ENCODE measurements around the gene FBRS. TPM values are rescaled to one million over a fixed set of nuclear protein-coding genes. Genes with fewer than 3 reads are reported as not detected.

FBRS gene
- total RNA-seq, 1 donor from 2014 or later: 28.7 TPM

- H3K36me3 ChIP-seq: peaks cover 0 to 38% of the 10 kb centered on the region in 2 donors
- no peak for DNase-seq (ENCODE audit: extremely low spot score in 2 of 2)
- peak overlapping the region; percentile 96 for H3K27ac ChIP-seq
- TF ChIP-seq POLR2A (IDR thresholded peaks at IDR 0.05) (no peak), CTCF (IDR thresholded peaks at IDR 0.05) (peak in 2 of 3 experiments; percentile 16 to 42), POLR2AphosphoS5 (IDR thresholded peaks at IDR 0.05; ENCODE audit: insufficient read depth in 1 of 2, low read depth in 1 of 2) (peak in 1 of 2 donors; percentile 11)
- H3K4me1 ChIP-seq: peaks cover 25% of the 10 kb centered on the region
- no peaks in the 10 kb centered on the region for H3K9me3 ChIP-seq
- H3K4me3 ChIP-seq: peak overlapping the region; percentile 87 to 97
- H3K27me3 ChIP-seq: no peaks in the 10 kb centered on the region
- intact Hi-C loops (cut with DNase I): no loop called here
These were observed 6.9 kb upstream of the FBRS start for GRCh38 chr16:30651124-30652004.

- H3K4me1 ChIP-seq: peaks cover 28% of the 10 kb centered on the region
- H3K4me3 ChIP-seq: peak overlapping the region; percentile 87 to 97
- H3K27me3 ChIP-seq: no peaks in the 10 kb centered on the region
- DNase-seq (ENCODE audit: extremely low spot score in 2 of 2): no peak
- intact Hi-C loops (cut with DNase I): no loop called here
- TF ChIP-seq POLR2AphosphoS5 (IDR thresholded peaks at IDR 0.05; ENCODE audit: insufficient read depth in 1 of 2, low read depth in 1 of 2) (no peak), CTCF (IDR thresholded peaks at IDR 0.05) (no peak), POLR2A (IDR thresholded peaks at IDR 0.05) (no peak)
- H3K27ac ChIP-seq: peak overlapping the region; percentile 96
- H3K36me3 ChIP-seq: peaks cover 0 to 38% of the 10 kb centered on the region in 2 donors
- no peaks in the 10 kb centered on the region for H3K9me3 ChIP-seq
These were observed 6.3 kb upstream of the FBRS start for GRCh38 chr16:30652005-30652296.

- no peak for TF ChIP-seq POLR2A (IDR thresholded peaks at IDR 0.05)
- no peak for TF ChIP-seq POLR2AphosphoS5 (IDR thresholded peaks at IDR 0.05; ENCODE audit: insufficient read depth in 1 of 2, low read depth in 1 of 2)
- no peak for TF ChIP-seq CTCF (IDR thresholded peaks at IDR 0.05)
- Histone ChIP-seq H3K9me3 (no peaks in the 10 kb centered on the region), H3K4me1 (peaks cover 35% of the 10 kb centered on the region), H3K27me3 (no peaks in the 10 kb centered on the region), H3K36me3 (peaks cover 0 to 38% of the 10 kb centered on the region in 2 donors), H3K27ac (no peak overlapping the region), H3K4me3 (no peak overlapping the region)
- no peak for DNase-seq (ENCODE audit: extremely low spot score in 2 of 2)
- intact Hi-C loops (cut with DNase I): no loop called here
These were observed 5.5 kb upstream of the FBRS start for GRCh38 chr16:30652718-30653117.

- peaks cover 33% of the 10 kb centered on the region for H3K4me1 ChIP-seq
- intact Hi-C loops (cut with DNase I): loop anchor here (5.0 kb wide), 1 partner anchor 83 kb away; the partner anchor contains the start of gene ZNF688
- H3K4me3 ChIP-seq: no peak overlapping the region
- no peak for TF ChIP-seq CTCF (IDR thresholded peaks at IDR 0.05)
- no peak for TF ChIP-seq POLR2AphosphoS5 (IDR thresholded peaks at IDR 0.05; ENCODE audit: insufficient read depth in 1 of 2, low read depth in 1 of 2)
- no peak for TF ChIP-seq POLR2A (IDR thresholded peaks at IDR 0.05)
- no peaks in the 10 kb centered on the region for H3K9me3 ChIP-seq
- H3K36me3 ChIP-seq: peaks cover 0 to 38% of the 10 kb centered on the region in 2 donors
- DNase-seq (ENCODE audit: extremely low spot score in 2 of 2): no peak
- no peak overlapping the region for H3K27ac ChIP-seq
- no peaks in the 10 kb centered on the region for H3K27me3 ChIP-seq
These were observed 3.4 kb upstream of the FBRS start for GRCh38 chr16:30654856-30655255.

GRCh38 chr16:30655815-30656347 lies 2.4 kb upstream of the FBRS start:
- intact Hi-C loops (cut with DNase I): loop anchor here (5.0 kb wide), 1 partner anchor 84 kb away; the partner anchor contains the start of gene ZNF688
- no peak for DNase-seq (ENCODE audit: extremely low spot score in 2 of 2)
- Histone ChIP-seq H3K4me3 (no peak overlapping the region), H3K4me1 (peaks cover 41% of the 10 kb centered on the region), H3K9me3 (no peaks in the 10 kb centered on the region), H3K27ac (no peak overlapping the region), H3K36me3 (peaks cover 0 to 45% of the 10 kb centered on the region in 2 donors), H3K27me3 (no peaks in the 10 kb centered on the region)
- TF ChIP-seq POLR2A (IDR thresholded peaks at IDR 0.05) (no peak), CTCF (IDR thresholded peaks at IDR 0.05) (no peak), POLR2AphosphoS5 (IDR thresholded peaks at IDR 0.05; ENCODE audit: insufficient read depth in 1 of 2, low read depth in 1 of 2) (no peak)
